IPS-15b (cell line): ENCODE measurements around the gene PTPRK.

Experiments
- H3K27me3 ChIP-seq: one replicate; pipeline ENCODE4 v1.6.1; 2013; ENCODE audit warnings: low read length; ENCODE audit not compliant: control insufficient read depth, insufficient read depth
- H3K36me3 ChIP-seq: one replicate; pipeline ENCODE4 v1.6.1; 2013; ENCODE audit warnings: low read length; ENCODE audit not compliant: control insufficient read depth, insufficient read depth
- H3K4me1 ChIP-seq: one replicate; pipeline ENCODE4 v1.6.1; 2013; ENCODE audit warnings: mild to moderate bottlenecking, low read length; ENCODE audit not compliant: control insufficient read depth, insufficient read depth
- H3K4me3 ChIP-seq: one replicate; pipeline ENCODE4 v1.5.1; 2013; ENCODE audit warnings: low read depth, low read length
- H3K9ac ChIP-seq: one replicate; pipeline ENCODE4 v1.6.1; 2013; ENCODE audit warnings: low read depth, mild to moderate bottlenecking, low read length
- H3K9me3 ChIP-seq: one replicate; pipeline ENCODE4 v1.6.1; 2013; ENCODE audit warnings: mild to moderate bottlenecking, low read length; ENCODE audit not compliant: control insufficient read depth, insufficient read depth

PTPRK gene

DNA sequence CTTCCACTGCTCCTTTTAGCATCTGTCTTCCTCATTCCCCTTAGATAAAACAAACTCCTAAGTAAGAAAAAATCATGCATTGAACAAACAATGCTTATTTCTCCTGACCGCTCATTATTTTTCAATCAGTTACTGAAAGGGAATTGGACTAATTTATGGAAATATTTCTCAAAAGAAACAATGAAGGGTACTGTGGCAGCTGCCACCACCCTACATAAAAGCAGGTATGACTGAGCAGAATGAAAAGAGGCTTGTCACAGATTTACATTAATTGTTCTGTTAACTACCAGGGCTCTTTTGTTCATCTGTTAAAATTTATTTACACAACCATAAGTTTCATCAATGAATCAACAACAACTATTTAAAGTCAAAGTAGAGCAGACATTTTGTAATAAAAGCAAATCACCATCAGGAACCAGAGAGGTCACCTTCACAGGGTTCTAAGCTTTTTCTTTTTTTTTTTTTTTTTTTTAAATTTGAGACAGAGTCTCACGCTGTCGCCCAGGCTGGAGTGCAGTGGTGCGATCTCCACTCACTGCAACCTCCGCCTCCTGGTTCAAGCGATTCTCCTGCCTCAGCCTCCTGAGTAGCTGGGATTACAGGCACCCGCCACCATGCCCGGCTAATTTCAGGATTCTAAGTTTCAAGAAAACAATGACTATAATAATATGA is 204.0 kb downstream of the PTPRK start:
- no peaks in the 10 kb centered on the region for H3K36me3 ChIP-seq
- no peaks in the 10 kb centered on the region for H3K27me3 ChIP-seq
- no peaks in the 10 kb centered on the region for H3K9me3 ChIP-seq
- peaks cover 25% of the 10 kb centered on the region for H3K4me1 ChIP-seq
- H3K9ac ChIP-seq = no peak overlapping the region
- H3K4me3 ChIP-seq = no peak overlapping the region

GRCh38 chr6:128314190-128314589 is 206.2 kb downstream of the PTPRK start:
- Histone ChIP-seq H3K9ac (no peak overlapping the region), H3K4me3 (no peak overlapping the region), H3K36me3 (no peaks in the 10 kb centered on the region), H3K4me1 (peaks cover 24% of the 10 kb centered on the region), H3K9me3 (no peaks in the 10 kb centered on the region), H3K27me3 (no peaks in the 10 kb centered on the region)

- Histone ChIP-seq H3K9me3 (no peaks in the 10 kb centered on the region), H3K4me1 (peaks cover 14% of the 10 kb centered on the region), H3K27me3 (no peaks in the 10 kb centered on the region), H3K4me3 (no peak overlapping the region), H3K36me3 (no peaks in the 10 kb centered on the region), H3K9ac (no peak overlapping the region)
Measured at GRCh38 chr6:128311944-128312570, 208.3 kb downstream of the PTPRK start.

- H3K27me3 ChIP-seq = no peaks in the 10 kb centered on the region
- H3K4me3 ChIP-seq = no peak overlapping the region
- no peaks in the 10 kb centered on the region for H3K9me3 ChIP-seq
- H3K9ac ChIP-seq = no peak overlapping the region
- no peaks in the 10 kb centered on the region for H3K36me3 ChIP-seq
- H3K4me1 ChIP-seq = peaks cover 6% of the 10 kb centered on the region
Measured at GRCh38 chr6:128310451-128310850, 209.9 kb downstream of the PTPRK start.

- Histone ChIP-seq H3K4me1 (no peaks in the 10 kb centered on the region), H3K27me3 (no peaks in the 10 kb centered on the region), H3K36me3 (no peaks in the 10 kb centered on the region), H3K9me3 (no peaks in the 10 kb centered on the region), H3K9ac (no peak overlapping the region), H3K4me3 (no peak overlapping the region)
Measured at GRCh38 chr6:128307671-128308070, 212.7 kb downstream of the PTPRK start.

DNA sequence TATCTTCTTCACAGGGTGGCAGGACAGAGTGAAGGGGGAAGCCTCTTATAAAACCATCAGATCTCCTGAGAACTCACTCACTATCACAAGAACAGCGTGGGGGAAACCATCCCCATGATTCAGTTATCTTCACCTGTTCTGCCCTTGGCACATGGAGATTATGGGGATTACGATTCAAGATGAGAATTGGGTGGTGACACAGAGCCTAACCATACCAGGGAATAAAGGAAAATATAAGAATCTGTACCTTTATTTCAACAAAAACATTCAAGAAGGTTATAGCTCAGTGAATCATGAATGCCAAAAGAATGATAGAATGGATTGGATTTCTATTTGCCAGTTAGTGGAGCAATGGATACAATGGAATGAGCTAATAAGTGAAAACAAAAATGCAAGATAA is 214.4 kb downstream of the PTPRK start:
- H3K27me3 ChIP-seq = no peaks in the 10 kb centered on the region
- H3K9me3 ChIP-seq = no peaks in the 10 kb centered on the region
- no peaks in the 10 kb centered on the region for H3K4me1 ChIP-seq
- H3K4me3 ChIP-seq = no peak overlapping the region
- no peaks in the 10 kb centered on the region for H3K36me3 ChIP-seq
- no peak overlapping the region for H3K9ac ChIP-seq

DNA sequence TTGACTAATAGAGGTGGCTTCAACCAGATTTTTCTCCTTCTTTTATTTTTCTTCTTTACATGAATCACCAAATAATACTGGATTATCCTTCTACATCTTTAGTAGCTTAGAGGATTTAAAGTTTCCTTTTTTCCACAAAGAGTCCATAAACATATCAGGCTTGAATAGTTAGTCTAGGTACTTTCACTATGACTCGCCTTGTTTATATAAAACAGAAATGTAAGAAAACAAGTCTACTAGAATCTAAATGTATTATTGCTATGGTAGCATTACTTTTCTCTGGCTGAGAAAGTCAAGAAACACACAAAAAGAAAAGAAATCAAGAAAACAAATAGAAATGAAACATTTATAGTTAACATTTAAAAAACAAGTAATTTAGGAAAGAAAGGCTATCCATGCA is 215.2 kb downstream of the PTPRK start:
- Histone ChIP-seq H3K36me3 (no peaks in the 10 kb centered on the region), H3K9ac (no peak overlapping the region), H3K4me1 (no peaks in the 10 kb centered on the region), H3K4me3 (no peak overlapping the region), H3K9me3 (no peaks in the 10 kb centered on the region), H3K27me3 (no peaks in the 10 kb centered on the region)

DNA sequence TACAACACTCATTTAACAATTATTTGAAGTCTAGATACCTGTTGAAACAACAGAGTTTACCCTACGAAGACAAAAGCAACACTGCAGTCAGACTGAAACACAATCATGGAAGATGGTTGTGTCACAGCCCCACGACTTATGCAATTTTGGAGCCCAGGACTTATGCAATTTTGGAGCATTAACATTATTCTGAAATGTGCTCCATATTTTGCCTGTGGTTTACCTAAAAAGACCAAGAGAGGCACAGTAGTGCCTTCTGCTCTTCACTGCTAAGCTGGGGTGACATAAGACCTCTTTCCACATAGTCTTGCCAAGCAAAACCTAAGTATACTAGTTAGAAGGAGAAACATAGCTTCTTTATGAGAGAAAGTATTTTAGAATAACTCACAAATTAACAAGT is 216.5 kb downstream of the PTPRK start:
- Histone ChIP-seq H3K9me3 (no peaks in the 10 kb centered on the region), H3K4me3 (no peak overlapping the region), H3K9ac (no peak overlapping the region), H3K36me3 (no peaks in the 10 kb centered on the region), H3K4me1 (no peaks in the 10 kb centered on the region), H3K27me3 (no peaks in the 10 kb centered on the region)

- Histone ChIP-seq H3K9me3 (no peaks in the 10 kb centered on the region), H3K4me3 (no peak overlapping the region), H3K36me3 (no peaks in the 10 kb centered on the region), H3K4me1 (no peaks in the 10 kb centered on the region), H3K27me3 (no peaks in the 10 kb centered on the region), H3K9ac (no peak overlapping the region)
Measured at GRCh38 chr6:128302942-128303341, 217.5 kb downstream of the PTPRK start.

DNA sequence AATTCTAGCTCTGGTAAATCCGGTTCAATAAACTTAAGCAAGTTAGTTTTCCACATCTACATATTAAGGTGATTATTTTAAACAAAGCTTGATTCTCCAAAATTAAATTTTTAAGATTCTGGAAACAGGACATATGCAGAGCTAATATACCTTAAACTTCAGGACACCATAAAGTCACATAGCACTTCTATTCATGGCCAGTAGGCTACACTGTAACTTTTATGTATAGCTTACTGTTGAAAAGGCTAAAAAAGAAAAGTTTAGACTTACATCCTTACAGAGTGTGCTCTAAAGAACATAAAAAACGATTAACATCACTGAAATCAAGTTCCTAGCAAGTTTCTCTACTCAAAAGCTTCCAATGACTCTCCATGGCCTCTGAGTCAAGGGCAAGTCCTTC is 224.7 kb downstream of the PTPRK start:
- Histone ChIP-seq H3K4me1 (no peaks in the 10 kb centered on the region), H3K36me3 (no peaks in the 10 kb centered on the region), H3K27me3 (no peaks in the 10 kb centered on the region), H3K9ac (no peak overlapping the region), H3K9me3 (no peaks in the 10 kb centered on the region), H3K4me3 (no peak overlapping the region)

GRCh38 chr6:128290221-128290620 is 230.2 kb downstream of the PTPRK start:
- Histone ChIP-seq H3K4me3 (no peak overlapping the region), H3K9me3 (no peaks in the 10 kb centered on the region), H3K27me3 (no peaks in the 10 kb centered on the region), H3K9ac (no peak overlapping the region), H3K4me1 (no peaks in the 10 kb centered on the region), H3K36me3 (no peaks in the 10 kb centered on the region)

DNA sequence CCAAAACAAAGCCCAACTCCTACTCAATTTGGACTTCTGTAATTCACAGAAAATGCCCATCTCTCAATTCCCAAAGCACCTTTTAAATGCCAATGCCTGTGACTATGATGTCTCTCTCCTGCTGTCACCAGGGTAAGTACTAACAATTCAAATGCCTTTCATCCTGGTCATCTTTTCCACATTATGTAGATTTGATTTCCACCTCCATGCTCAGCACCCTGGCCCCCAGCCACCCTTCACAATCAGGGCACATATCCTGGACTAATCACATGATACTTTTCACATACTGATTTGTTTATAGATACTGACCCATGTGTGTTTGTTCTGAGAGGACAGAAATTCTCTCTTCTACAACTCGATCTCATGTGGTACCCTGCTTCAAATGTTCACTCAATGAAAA is 236.3 kb downstream of the PTPRK start:
- H3K4me1 ChIP-seq = peaks cover 16% of the 10 kb centered on the region
- no peaks in the 10 kb centered on the region for H3K9me3 ChIP-seq
- H3K27me3 ChIP-seq = no peaks in the 10 kb centered on the region
- no peak overlapping the region for H3K4me3 ChIP-seq
- no peaks in the 10 kb centered on the region for H3K36me3 ChIP-seq
- no peak overlapping the region for H3K9ac ChIP-seq
